Liver (tissue), 9 donors: Measurements from ENCODE around the gene NKX1-1. TPM values are rescaled to one million over a fixed set of nuclear protein-coding genes. Genes with fewer than 3 reads are reported as not detected.
A peak's percentile ranks its signal among the peaks of the same experiment; 100 is the strongest.

Experiments used
- DNase-seq: peaks from one replicate; pipeline ENCODE4 v3.0.0-alpha.2; 2017; ENCODE audit warnings: low spot score
- H3K27ac ChIP-seq, 2 donors: one replicate each; pipeline ENCODE4 v1.7.0; 2013; ENCODE audit warnings: inconsistent platforms in 2 of 2, low read length in 2 of 2, control low read depth in 1 of 2, low read depth in 1 of 2, mild to moderate bottlenecking in 1 of 2
- H3K27me3 ChIP-seq, 4 donors: one replicate each; pipeline versions ENCODE4 v1.6.1 to v1.7.0; 2013; ENCODE audit warnings: low read length in 3 of 4, inconsistent platforms in 1 of 4, mild to moderate bottlenecking in 1 of 4, moderate library complexity in 1 of 4; ENCODE audit not compliant: control insufficient read depth in 4 of 4, insufficient read depth in 4 of 4
- H3K36me3 ChIP-seq, 4 donors: one replicate each; pipeline versions ENCODE4 v1.6.1 to v1.7.0; 2013; ENCODE audit warnings: low read length in 3 of 4, mild to moderate bottlenecking in 3 of 4, low read depth in 1 of 4, moderate library complexity in 1 of 4; ENCODE audit not compliant: control insufficient read depth in 4 of 4, insufficient read depth in 3 of 4
- H3K4me1 ChIP-seq, 4 donors: one replicate each; pipeline versions ENCODE4 v1.6.1 to v1.7.0; 2013; ENCODE audit warnings: low read length in 3 of 4, mild to moderate bottlenecking in 3 of 4, moderate library complexity in 1 of 4; ENCODE audit not compliant: control insufficient read depth in 4 of 4, insufficient read depth in 4 of 4
- H3K4me3 ChIP-seq, 3 donors: one replicate each; pipeline versions ENCODE4 v1.6.1 to v1.7.0; 2013; ENCODE audit warnings: low read length in 3 of 3, control low read depth in 1 of 3, low read depth in 1 of 3, mild to moderate bottlenecking in 1 of 3
- H3K9ac ChIP-seq, 2 donors: one replicate each; pipeline ENCODE4 v1.7.0; 2013; ENCODE audit warnings: low read length in 2 of 2, mild to moderate bottlenecking in 2 of 2, moderate library complexity in 2 of 2, control low read depth in 1 of 2, low read depth in 1 of 2
- H3K9me3 ChIP-seq, 4 donors: one replicate each; pipeline versions ENCODE4 v1.6.1 to v1.7.0; 2013; ENCODE audit warnings: low read length in 3 of 4; ENCODE audit not compliant: control insufficient read depth in 4 of 4
- ATF3 ChIP-seq: IDR thresholded peaks from 2 replicates; pipeline ENCODE4 v1.6.1; 2016; ENCODE audit warnings: antibody characterized with exemption
- EGR1 ChIP-seq, 2 donors: IDR thresholded peaks; 2 replicates each; pipeline ENCODE4 v1.6.1; 2016 to 2018; ENCODE audit warnings: antibody characterized with exemption in 2 of 2, low read depth in 2 of 2
- FOXA1 ChIP-seq: IDR thresholded peaks from 2 replicates; pipeline ENCODE4 v1.6.1; 2016; ENCODE audit warnings: antibody characterized with exemption
- FOXA2 ChIP-seq: IDR thresholded peaks from 2 replicates; pipeline ENCODE4 v1.6.1; 2016; ENCODE audit warnings: antibody characterized with exemption
- GABPA ChIP-seq, 2 donors: IDR thresholded peaks in 1 of 2; conservative IDR thresholded peaks in 1 of 2; 2 replicates each; pipeline ENCODE4 v1.6.1; 2016; ENCODE audit warnings: antibody characterized with exemption in 2 of 2, mild to moderate bottlenecking in 1 of 2, moderate library complexity in 1 of 2
- HNF4A ChIP-seq, 2 donors: conservative IDR thresholded peaks; 2 replicates each; pipeline ENCODE4 v1.6.1; 2016; ENCODE audit warnings: antibody characterized with exemption in 2 of 2, mild to moderate bottlenecking in 2 of 2
- HNF4G ChIP-seq: IDR thresholded peaks from 2 replicates; pipeline ENCODE4 v1.6.1; 2016; ENCODE audit warnings: antibody characterized with exemption
- JUND ChIP-seq, 2 donors: IDR thresholded peaks; 2 replicates each; pipeline ENCODE4 v1.6.1; 2016; ENCODE audit warnings: antibody characterized with exemption in 2 of 2
- NR2F2 ChIP-seq: IDR thresholded peaks from 2 replicates; pipeline ENCODE4 v1.6.1; 2016; ENCODE audit warnings: antibody characterized with exemption
- RAD21 ChIP-seq, 2 donors: IDR thresholded peaks; 2 replicates each; pipeline ENCODE4 v1.6.1; 2016; ENCODE audit warnings: antibody characterized with exemption in 2 of 2, mild to moderate bottlenecking in 2 of 2
- RXRA ChIP-seq, 2 donors: IDR thresholded peaks; 2 replicates each; pipeline ENCODE4 v1.6.1; 2017 to 2018; ENCODE audit warnings: antibody characterized with exemption in 2 of 2, mild to moderate bottlenecking in 1 of 2
- SP1 ChIP-seq: IDR thresholded peaks from 2 replicates; pipeline ENCODE4 v1.6.1; 2018; ENCODE audit warnings: antibody characterized with exemption, mild to moderate bottlenecking
- TAF1 ChIP-seq: conservative IDR thresholded peaks from 2 replicates; pipeline ENCODE4 v1.6.1; 2016; ENCODE audit warnings: antibody characterized with exemption, mild to moderate bottlenecking
- YY1 ChIP-seq: IDR thresholded peaks from 2 replicates; pipeline ENCODE4 v1.6.1; 2016; ENCODE audit warnings: antibody characterized with exemption, mild to moderate bottlenecking
- WGBS: extraction: QIAGEN DNeasy Blood & Tissue Kit; methylation state at CpG from one replicate; pipeline ENCODE4 v1.1.7; 2013; 5-methylcytosine and 5-hydroxymethylcytosine counted together
- polyA plus RNA-seq, 2 donors: library from polyadenylated mRNA; stranded (reverse) in 1 of 2; unstranded in 1 of 2; fragments of 200-250 nt in 1 of 2; fragments of >200 nt in 1 of 2; fragmentation: Nextera tagmentation in 1 of 2; extraction: Ambion mirVana in 1 of 2; gene quantifications; one replicate each; pipeline versions ENCODE4 v1.2.1 to v1.2.3, GENCODE V29; 2013 to 2015
- total RNA-seq, 2 donors: library from RNA; depleted of rRNA; stranded (reverse); fragments of >200 nt; gene quantifications; one replicate each; pipeline ENCODE4 v1.2.3, GENCODE V29; 2014
- TF ChIP-seq, protein P1 (sequence below): IDR thresholded peaks from 2 replicates; pipeline ENCODE4 v1.6.1; 2016; ENCODE audit warnings: antibody characterized with exemption, mild to moderate bottlenecking
- TF ChIP-seq, protein P2 (sequence below): fragments of 150-350 bp; IDR thresholded peaks from 2 replicates; pipeline ENCODE4 v1.5.1; 2017; ENCODE audit warnings: improper control_type of control experiment, low read depth, low read length; ENCODE audit not compliant: missing input control
- TF ChIP-seq, protein P3 (sequence below): IDR thresholded peaks from 2 replicates; pipeline ENCODE4 v1.6.1; 2016; ENCODE audit warnings: antibody characterized with exemption
- donor health status: healthy.
- donor health status: healthy.
- donor health status: healthy.
- donor health status: healthy.
- donor health status: healthy.

The NKX1-1 gene
- total RNA-seq: not detected
- polyA plus RNA-seq: not detected

- H3K4me1 ChIP-seq: peaks cover 0 to 28% (median 6%) of the 10 kb centered on the region in 4 donors
- 5% methylated on average over 91 of the region's 91 CpGs for WGBS
- H3K27me3 ChIP-seq: peaks cover 5 to 61% (median 7%) of the 10 kb centered on the region in 4 donors
- no peaks in the 10 kb centered on the region for H3K9me3 ChIP-seq
- H3K27ac ChIP-seq: no peak within 1 kb of the TSS
- no peaks in the 10 kb centered on the region for H3K36me3 ChIP-seq
- H3K9ac ChIP-seq: no peak within 1 kb of the TSS
- TF ChIP-seq ATF3 (no peak), GABPA (IDR thresholded peaks at IDR 0.05 in 1 of 2, conservative IDR thresholded peaks at IDR 0.05 in 1 of 2) (no peak), RXRA (IDR thresholded peaks at IDR 0.05) (no peak), RAD21 (IDR thresholded peaks at IDR 0.05) (no peak), HNF4G (no peak), TAF1 (no peak), SP1 (no peak), YY1 (no peak), NR2F2 (no peak), FOXA2 (no peak), EGR1 (IDR thresholded peaks at IDR 0.05; ENCODE audit: low read depth in 2 of 2) (no peak), JUND (IDR thresholded peaks at IDR 0.05) (no peak)
- TF ChIP-seq, protein P1, sequence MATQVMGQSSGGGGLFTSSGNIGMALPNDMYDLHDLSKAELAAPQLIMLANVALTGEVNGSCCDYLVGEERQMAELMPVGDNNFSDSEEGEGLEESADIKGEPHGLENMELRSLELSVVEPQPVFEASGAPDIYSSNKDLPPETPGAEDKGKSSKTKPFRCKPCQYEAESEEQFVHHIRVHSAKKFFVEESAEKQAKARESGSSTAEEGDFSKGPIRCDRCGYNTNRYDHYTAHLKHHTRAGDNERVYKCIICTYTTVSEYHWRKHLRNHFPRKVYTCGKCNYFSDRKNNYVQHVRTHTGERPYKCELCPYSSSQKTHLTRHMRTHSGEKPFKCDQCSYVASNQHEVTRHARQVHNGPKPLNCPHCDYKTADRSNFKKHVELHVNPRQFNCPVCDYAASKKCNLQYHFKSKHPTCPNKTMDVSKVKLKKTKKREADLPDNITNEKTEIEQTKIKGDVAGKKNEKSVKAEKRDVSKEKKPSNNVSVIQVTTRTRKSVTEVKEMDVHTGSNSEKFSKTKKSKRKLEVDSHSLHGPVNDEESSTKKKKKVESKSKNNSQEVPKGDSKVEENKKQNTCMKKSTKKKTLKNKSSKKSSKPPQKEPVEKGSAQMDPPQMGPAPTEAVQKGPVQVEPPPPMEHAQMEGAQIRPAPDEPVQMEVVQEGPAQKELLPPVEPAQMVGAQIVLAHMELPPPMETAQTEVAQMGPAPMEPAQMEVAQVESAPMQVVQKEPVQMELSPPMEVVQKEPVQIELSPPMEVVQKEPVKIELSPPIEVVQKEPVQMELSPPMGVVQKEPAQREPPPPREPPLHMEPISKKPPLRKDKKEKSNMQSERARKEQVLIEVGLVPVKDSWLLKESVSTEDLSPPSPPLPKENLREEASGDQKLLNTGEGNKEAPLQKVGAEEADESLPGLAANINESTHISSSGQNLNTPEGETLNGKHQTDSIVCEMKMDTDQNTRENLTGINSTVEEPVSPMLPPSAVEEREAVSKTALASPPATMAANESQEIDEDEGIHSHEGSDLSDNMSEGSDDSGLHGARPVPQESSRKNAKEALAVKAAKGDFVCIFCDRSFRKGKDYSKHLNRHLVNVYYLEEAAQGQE: no peak
- TF ChIP-seq, protein P2, sequence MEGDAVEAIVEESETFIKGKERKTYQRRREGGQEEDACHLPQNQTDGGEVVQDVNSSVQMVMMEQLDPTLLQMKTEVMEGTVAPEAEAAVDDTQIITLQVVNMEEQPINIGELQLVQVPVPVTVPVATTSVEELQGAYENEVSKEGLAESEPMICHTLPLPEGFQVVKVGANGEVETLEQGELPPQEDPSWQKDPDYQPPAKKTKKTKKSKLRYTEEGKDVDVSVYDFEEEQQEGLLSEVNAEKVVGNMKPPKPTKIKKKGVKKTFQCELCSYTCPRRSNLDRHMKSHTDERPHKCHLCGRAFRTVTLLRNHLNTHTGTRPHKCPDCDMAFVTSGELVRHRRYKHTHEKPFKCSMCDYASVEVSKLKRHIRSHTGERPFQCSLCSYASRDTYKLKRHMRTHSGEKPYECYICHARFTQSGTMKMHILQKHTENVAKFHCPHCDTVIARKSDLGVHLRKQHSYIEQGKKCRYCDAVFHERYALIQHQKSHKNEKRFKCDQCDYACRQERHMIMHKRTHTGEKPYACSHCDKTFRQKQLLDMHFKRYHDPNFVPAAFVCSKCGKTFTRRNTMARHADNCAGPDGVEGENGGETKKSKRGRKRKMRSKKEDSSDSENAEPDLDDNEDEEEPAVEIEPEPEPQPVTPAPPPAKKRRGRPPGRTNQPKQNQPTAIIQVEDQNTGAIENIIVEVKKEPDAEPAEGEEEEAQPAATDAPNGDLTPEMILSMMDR: no peak
- H3K4me3 ChIP-seq: no peak within 1 kb of the TSS
- peak; percentile 12 for DNase-seq
Measured at GRCh38 chr4:1406394-1406980, at the start of gene NKX1-1. NKX1-1 (minus strand) TSS chr4:1406442; CDS start chr4:1406442, 0 bp downstream.

- WGBS: 83% methylated on average over 2 of the region's 2 CpGs
- H3K27me3 ChIP-seq: peaks cover 0 to 5% (median 2%) of the 10 kb centered on the region in 4 donors
- H3K9ac ChIP-seq: no peak overlapping the region
- DNase-seq: no peak
- no peaks in the 10 kb centered on the region for H3K9me3 ChIP-seq
- no peaks in the 10 kb centered on the region for H3K36me3 ChIP-seq
- no peak overlapping the region for H3K27ac ChIP-seq
- no peaks in the 10 kb centered on the region for H3K4me1 ChIP-seq
- no peak overlapping the region for H3K4me3 ChIP-seq
- TF ChIP-seq RXRA (IDR thresholded peaks at IDR 0.05): no peak
- TF ChIP-seq NR2F2: no peak
- TF ChIP-seq EGR1 (IDR thresholded peaks at IDR 0.05; ENCODE audit: low read depth in 2 of 2): no peak
- no peak for TF ChIP-seq FOXA1
- no peak for TF ChIP-seq JUND (IDR thresholded peaks at IDR 0.05)
- TF ChIP-seq, protein P1: no peak
- no peak for TF ChIP-seq ATF3
- TF ChIP-seq HNF4G: no peak
- no peak for TF ChIP-seq HNF4A (conservative IDR thresholded peaks at IDR 0.05)
- TF ChIP-seq SP1: no peak
- no peak for TF ChIP-seq TAF1
- TF ChIP-seq, protein P2: no peak
- TF ChIP-seq YY1: no peak
- no peak for TF ChIP-seq RAD21 (IDR thresholded peaks at IDR 0.05)
- TF ChIP-seq, protein P3, sequence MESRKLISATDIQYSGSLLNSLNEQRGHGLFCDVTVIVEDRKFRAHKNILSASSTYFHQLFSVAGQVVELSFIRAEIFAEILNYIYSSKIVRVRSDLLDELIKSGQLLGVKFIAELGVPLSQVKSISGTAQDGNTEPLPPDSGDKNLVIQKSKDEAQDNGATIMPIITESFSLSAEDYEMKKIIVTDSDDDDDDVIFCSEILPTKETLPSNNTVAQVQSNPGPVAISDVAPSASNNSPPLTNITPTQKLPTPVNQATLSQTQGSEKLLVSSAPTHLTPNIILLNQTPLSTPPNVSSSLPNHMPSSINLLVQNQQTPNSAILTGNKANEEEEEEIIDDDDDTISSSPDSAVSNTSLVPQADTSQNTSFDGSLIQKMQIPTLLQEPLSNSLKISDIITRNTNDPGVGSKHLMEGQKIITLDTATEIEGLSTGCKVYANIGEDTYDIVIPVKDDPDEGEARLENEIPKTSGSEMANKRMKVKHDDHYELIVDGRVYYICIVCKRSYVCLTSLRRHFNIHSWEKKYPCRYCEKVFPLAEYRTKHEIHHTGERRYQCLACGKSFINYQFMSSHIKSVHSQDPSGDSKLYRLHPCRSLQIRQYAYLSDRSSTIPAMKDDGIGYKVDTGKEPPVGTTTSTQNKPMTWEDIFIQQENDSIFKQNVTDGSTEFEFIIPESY: no peak
Measured at GRCh38 chr4:1453731-1454130, 47.5 kb upstream of the NKX1-1 start.
